DND-41 (cell line): ENCODE results near the gene PALB2.

Experiments
- EZH2 ChIP-seq: IDR thresholded peaks from 3 replicates; pipeline ENCODE4 v1.6.1; 2012; ENCODE audit warnings: borderline replicate concordance, low read depth, mild to moderate bottlenecking, moderate library complexity, low read length, inconsistent platforms; ENCODE audit not compliant: severe bottlenecking
- TF ChIP-seq, protein P1 (sequence below): IDR thresholded peaks from 2 replicates; pipeline ENCODE4 v1.5.1; 2012; ENCODE audit warnings: borderline replicate concordance, low read length, moderate library complexity, mild to moderate bottlenecking; ENCODE audit not compliant: poor library complexity, severe bottlenecking; ENCODE audit errors: extremely low read depth

DNA sequence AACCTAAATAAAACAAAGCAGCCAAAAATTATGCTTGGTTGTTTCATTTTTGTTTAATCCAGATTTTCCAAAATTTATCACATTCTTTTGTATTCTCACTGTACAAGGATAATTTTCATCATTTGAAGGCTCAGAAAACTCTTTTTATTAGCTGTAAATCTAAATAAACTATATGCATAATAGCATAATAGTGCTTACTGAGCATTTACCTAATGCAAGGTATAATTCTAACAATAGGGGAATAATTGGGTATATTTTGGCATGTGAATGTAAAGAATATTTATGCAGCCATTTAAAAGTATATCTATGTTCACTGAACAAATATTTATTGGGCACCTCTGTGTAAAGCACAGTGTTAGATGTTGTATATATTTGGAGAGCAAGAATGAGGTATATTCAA lies 17.0 kb downstream of the PALB2 start:
- TF ChIP-seq, protein P1, sequence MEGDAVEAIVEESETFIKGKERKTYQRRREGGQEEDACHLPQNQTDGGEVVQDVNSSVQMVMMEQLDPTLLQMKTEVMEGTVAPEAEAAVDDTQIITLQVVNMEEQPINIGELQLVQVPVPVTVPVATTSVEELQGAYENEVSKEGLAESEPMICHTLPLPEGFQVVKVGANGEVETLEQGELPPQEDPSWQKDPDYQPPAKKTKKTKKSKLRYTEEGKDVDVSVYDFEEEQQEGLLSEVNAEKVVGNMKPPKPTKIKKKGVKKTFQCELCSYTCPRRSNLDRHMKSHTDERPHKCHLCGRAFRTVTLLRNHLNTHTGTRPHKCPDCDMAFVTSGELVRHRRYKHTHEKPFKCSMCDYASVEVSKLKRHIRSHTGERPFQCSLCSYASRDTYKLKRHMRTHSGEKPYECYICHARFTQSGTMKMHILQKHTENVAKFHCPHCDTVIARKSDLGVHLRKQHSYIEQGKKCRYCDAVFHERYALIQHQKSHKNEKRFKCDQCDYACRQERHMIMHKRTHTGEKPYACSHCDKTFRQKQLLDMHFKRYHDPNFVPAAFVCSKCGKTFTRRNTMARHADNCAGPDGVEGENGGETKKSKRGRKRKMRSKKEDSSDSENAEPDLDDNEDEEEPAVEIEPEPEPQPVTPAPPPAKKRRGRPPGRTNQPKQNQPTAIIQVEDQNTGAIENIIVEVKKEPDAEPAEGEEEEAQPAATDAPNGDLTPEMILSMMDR, result no peak
- no peak for TF ChIP-seq EZH2
